NB4 (cell line): Measurements from ENCODE around the gene EIF6.

Source experiments
- DNase-seq: peaks from one replicate; pipeline ENCODE4 v3.0.0; 2010; ENCODE audit warnings: low read depth
- H3K4me3 ChIP-seq: one replicate; pipeline ENCODE4 v1.5.1; 2011; ENCODE audit warnings: mild to moderate bottlenecking, low read depth, low read length, moderate library complexity
- CTCF ChIP-seq: IDR thresholded peaks from one replicate; pipeline ENCODE4 v1.5.1; 2012; ENCODE audit warnings: low read depth, low read length
- MAX ChIP-seq: IDR thresholded peaks from 2 replicates; pipeline ENCODE4 v1.6.1; 2011; ENCODE audit warnings: low read depth, low read length
- MYC ChIP-seq: IDR thresholded peaks from 2 replicates; pipeline ENCODE4 v1.6.1; 2011; ENCODE audit warnings: low read depth, low read length
- POLR2A ChIP-seq: IDR thresholded peaks from 2 replicates; pipeline ENCODE4 v1.6.1; 2011; ENCODE audit warnings: mild to moderate bottlenecking; ENCODE audit not compliant: insufficient read length; ENCODE audit errors: extremely low read depth

Gene EIF6

GRCh38 chr20:35273449-35274171 lies 11.0 kb downstream of the EIF6 start:
- no peak for DNase-seq
- no peak overlapping the region for H3K4me3 ChIP-seq
- TF ChIP-seq MYC (no peak), CTCF (no peak), MAX (no peak), POLR2A (no peak)

- DNase-seq = no peak
- H3K4me3 ChIP-seq = no peak overlapping the region
- TF ChIP-seq MAX (no peak), POLR2A (no peak), CTCF (no peak), MYC (no peak)
Measured at GRCh38 chr20:35271904-35272303, 12.7 kb downstream of the EIF6 start.

- H3K4me3 ChIP-seq = no peak overlapping the region
- no peak for DNase-seq
- TF ChIP-seq POLR2A (no peak), CTCF (no peak)
Measured at GRCh38 chr20:35271073-35271882, 13.3 kb downstream of the EIF6 start.

- TF ChIP-seq MAX = no peak
- no peak for TF ChIP-seq CTCF
- TF ChIP-seq MYC = no peak
- TF ChIP-seq POLR2A = no peak
- DNase-seq = no peak
- H3K4me3 ChIP-seq = no peak overlapping the region
Measured at GRCh38 chr20:35270021-35270902, 14.3 kb downstream of the EIF6 start.

- peak; percentile 71 for DNase-seq
- TF ChIP-seq MYC (peak; percentile 27; the same call in 1 of the 2 replicates), CTCF (peak; percentile 92), POLR2A (no peak), MAX (peak; percentile 72)
- no peak overlapping the region for H3K4me3 ChIP-seq
Measured at GRCh38 chr20:35269055-35269781, 15.4 kb downstream of the EIF6 start.
